Astrocyte (in vitro differentiated cells and primary cell): Measurements from ENCODE around the gene NOL4L.

Source experiments
- EZH2 ChIP-seq: IDR thresholded peaks from 2 replicates; pipeline ENCODE4 v1.6.1; 2012; ENCODE audit warnings: mild to moderate bottlenecking, low read length, inconsistent platforms; ENCODE audit not compliant: insufficient read depth
- TF ChIP-seq, protein P1 (sequence below): IDR thresholded peaks from 2 replicates; pipeline ENCODE4 v1.5.1; 2011; ENCODE audit warnings: low read depth, mild to moderate bottlenecking, inconsistent platforms, low read length, moderate library complexity; ENCODE audit not compliant: insufficient read depth

DNA sequence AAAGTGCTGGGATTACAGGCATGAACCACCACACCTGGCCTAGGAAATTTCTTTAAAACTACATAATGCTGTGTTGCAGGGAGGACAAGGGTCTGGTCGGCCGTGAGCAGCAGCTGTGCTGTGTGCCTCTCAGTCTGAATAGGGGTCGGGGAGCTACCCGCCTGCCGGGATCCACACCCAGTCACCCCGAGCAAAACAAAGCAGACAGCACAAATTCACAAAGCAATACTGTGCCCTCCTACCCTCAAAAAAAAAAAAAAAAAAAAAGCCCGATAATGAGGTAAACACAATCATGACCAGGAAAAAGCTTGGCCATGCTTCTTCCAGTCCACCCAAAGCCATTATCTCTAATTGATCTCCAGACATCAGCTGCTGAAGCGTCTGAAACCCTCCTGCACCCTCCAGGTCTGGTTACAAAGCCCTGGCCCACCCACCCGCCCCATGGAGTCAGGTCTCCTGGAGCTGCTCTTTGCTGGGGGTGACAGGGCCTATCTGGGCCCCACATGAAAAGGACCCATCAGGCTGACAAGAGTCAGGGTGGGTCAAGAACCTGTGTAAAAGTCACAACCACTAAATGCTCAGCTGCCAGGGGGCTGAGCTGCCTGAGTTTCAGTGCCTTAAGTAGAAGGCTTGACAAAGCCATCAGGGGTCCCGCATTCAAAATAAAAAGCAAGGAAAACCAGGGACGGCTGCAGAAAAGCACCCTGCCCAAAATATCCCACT, 88.2 kb downstream of the NOL4L start:
- TF ChIP-seq, protein P1, sequence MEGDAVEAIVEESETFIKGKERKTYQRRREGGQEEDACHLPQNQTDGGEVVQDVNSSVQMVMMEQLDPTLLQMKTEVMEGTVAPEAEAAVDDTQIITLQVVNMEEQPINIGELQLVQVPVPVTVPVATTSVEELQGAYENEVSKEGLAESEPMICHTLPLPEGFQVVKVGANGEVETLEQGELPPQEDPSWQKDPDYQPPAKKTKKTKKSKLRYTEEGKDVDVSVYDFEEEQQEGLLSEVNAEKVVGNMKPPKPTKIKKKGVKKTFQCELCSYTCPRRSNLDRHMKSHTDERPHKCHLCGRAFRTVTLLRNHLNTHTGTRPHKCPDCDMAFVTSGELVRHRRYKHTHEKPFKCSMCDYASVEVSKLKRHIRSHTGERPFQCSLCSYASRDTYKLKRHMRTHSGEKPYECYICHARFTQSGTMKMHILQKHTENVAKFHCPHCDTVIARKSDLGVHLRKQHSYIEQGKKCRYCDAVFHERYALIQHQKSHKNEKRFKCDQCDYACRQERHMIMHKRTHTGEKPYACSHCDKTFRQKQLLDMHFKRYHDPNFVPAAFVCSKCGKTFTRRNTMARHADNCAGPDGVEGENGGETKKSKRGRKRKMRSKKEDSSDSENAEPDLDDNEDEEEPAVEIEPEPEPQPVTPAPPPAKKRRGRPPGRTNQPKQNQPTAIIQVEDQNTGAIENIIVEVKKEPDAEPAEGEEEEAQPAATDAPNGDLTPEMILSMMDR: no peak
- no peak for TF ChIP-seq EZH2
